ENCODE data around the gene CUX1.

DNA sequence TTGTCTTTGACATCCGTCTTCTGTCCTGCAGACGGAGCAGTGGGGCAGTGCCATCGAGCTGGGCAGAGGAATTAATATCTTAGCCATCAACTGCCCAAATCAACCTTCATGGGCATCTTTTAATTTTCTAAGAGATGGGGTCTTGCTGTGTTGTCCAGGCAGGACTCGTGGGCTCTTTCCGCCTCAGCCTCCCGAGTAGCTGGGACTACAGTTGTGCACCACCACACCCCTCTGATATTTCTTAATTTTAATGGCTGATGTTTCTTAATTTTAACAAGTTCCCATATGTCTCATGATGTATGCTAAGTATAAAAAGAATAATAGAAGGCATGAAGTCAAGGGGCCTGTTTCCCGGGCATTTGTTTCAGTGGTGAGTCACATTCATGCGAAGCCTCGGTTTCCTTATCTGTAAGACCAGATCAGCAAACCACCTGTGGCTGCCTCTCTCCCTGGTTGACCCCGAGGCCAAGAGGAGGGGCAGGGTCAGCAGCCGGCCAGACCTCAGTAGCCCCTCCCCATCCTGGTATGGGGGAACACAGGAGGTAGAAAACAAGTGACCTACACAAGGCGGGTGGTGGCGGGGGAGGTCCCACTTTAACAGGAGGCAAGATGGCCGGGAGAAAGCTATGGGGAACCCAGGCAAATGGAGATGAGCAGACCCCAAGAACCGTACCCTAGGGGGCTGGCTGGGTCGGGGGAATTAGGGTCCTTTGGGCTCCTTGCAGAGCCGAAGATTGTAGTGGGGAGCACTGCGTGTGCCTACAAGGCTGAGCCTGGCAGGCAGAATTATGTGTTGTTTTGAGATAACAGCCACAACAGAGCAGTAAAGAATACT lies 85.5 kb downstream of the CUX1 start:
- TF ChIP-seq POLR2AphosphoS5 (IDR thresholded peaks at IDR 0.05; ENCODE audit: low read depth, low read length) (no peak), TAF1 (IDR thresholded peaks at IDR 0.05; ENCODE audit: borderline replicate concordance, low read depth, low read length) (no peak)

Data from GM12892 (cell line).